Endothelial cell (in vitro differentiated cells): ENCODE measurements around the gene LETM1. TPM values are rescaled to one million over a fixed set of nuclear protein-coding genes. Genes with fewer than 3 reads are reported as not detected.
A peak's percentile ranks its signal among the peaks of the same experiment; 100 is the strongest.

Experiments used
- DNase-seq: peaks from one replicate; pipeline ENCODE4 v3.0.0; 2021; ENCODE audit warnings: low spot score
- H3K27ac Mint-ChIP-seq: one replicate; pipeline ENCODE4 v1.8.0; 2021; ENCODE audit warnings: mixed read lengths, inconsistent platforms; ENCODE audit not compliant: unreplicated experiment
- H3K27me3 Mint-ChIP-seq: one replicate; pipeline ENCODE4 v1.8.0; 2021; ENCODE audit warnings: mild to moderate bottlenecking, moderate library complexity, mixed read lengths, inconsistent platforms; ENCODE audit not compliant: unreplicated experiment
- H3K36me3 Mint-ChIP-seq: one replicate; pipeline ENCODE4 v1.8.0; 2021; ENCODE audit warnings: mild to moderate bottlenecking, low read depth, mixed read lengths, inconsistent platforms; ENCODE audit not compliant: unreplicated experiment
- H3K4me1 Mint-ChIP-seq: one replicate; pipeline ENCODE4 v1.8.0; 2021; ENCODE audit warnings: mild to moderate bottlenecking, mixed read lengths, inconsistent platforms; ENCODE audit not compliant: unreplicated experiment
- H3K4me3 Mint-ChIP-seq: one replicate; pipeline ENCODE4 v1.8.0; 2021; ENCODE audit warnings: mild to moderate bottlenecking, mixed read lengths, inconsistent platforms; ENCODE audit not compliant: unreplicated experiment
- H3K9me3 Mint-ChIP-seq: one replicate; pipeline ENCODE4 v1.8.0; 2021; ENCODE audit warnings: mixed read lengths, inconsistent platforms; ENCODE audit not compliant: unreplicated experiment
- CTCF ChIP-seq: fragments of 200-600 bp; sonication (generic); IDR thresholded peaks from one replicate; pipeline ENCODE4 v1.5.0; 2021; ENCODE audit warnings: antibody characterized with exemption; ENCODE audit not compliant: unreplicated experiment
- long read RNA-seq: library from polyadenylated mRNA; unstranded; transcript quantifications from one replicate; pipeline ENCODE4 v2.0.0, GENCODE V29; 2020; ENCODE audit not compliant: unreplicated experiment
- total RNA-seq: library from RNA; stranded (reverse); fragmentation: NEBNext Ultra II Directional; extraction: Animal tissue kit (Norgen Biotek cat#: 25700); gene quantifications from one replicate; pipeline ENCODE4 v1.2.1, GENCODE V29; 2021; ENCODE audit not compliant: unreplicated experiment

Gene LETM1
- total RNA-seq: 37.1 TPM
- long read RNA-seq, full-length matches to known transcripts: 5 of 13 reads
- long read RNA-seq, partial matches to known transcripts: 0 of 13 reads
- long read RNA-seq, other reads (novel, unspliced or antisense): 8 of 13 reads

GRCh38 chr4:1856071-1856942 lies at the start of gene LETM1:
TSS of gene LETM1 (minus strand) at chr4:1856156. CDS start at chr4:1855950, 206 bp downstream.
- Mint-ChIP-seq H3K9me3 (no peaks in the 10 kb centered on the region), H3K4me1 (peaks cover 3% of the 10 kb centered on the region), H3K4me3 (peak within 1 kb of the TSS; percentile 87), H3K36me3 (no peaks in the 10 kb centered on the region), H3K27ac (no peak within 1 kb of the TSS), H3K27me3 (peaks cover 8% of the 10 kb centered on the region)
- DNase-seq: peak; percentile 82
- no peak for TF ChIP-seq CTCF

- Mint-ChIP-seq H3K4me3 (no peak overlapping the region), H3K27me3 (no peaks in the 10 kb centered on the region), H3K27ac (no peak overlapping the region), H3K9me3 (no peaks in the 10 kb centered on the region), H3K36me3 (peaks cover 18% of the 10 kb centered on the region), H3K4me1 (peaks cover 4% of the 10 kb centered on the region)
- TF ChIP-seq CTCF: no peak
- no peak for DNase-seq
Measured at GRCh38 chr4:1904042-1904441, 48.1 kb upstream of the LETM1 start.

- Mint-ChIP-seq H3K36me3 (peaks cover 18% of the 10 kb centered on the region), H3K9me3 (no peaks in the 10 kb centered on the region), H3K4me3 (peak overlapping the region; percentile 11), H3K27me3 (no peaks in the 10 kb centered on the region), H3K4me1 (peaks cover under 1% of the 10 kb centered on the region), H3K27ac (no peak overlapping the region)
- DNase-seq: no peak
- TF ChIP-seq CTCF: no peak
Measured at GRCh38 chr4:1903035-1903434, 47.1 kb upstream of the LETM1 start.

GRCh38 chr4:1902243-1902642 lies 46.3 kb upstream of the LETM1 start:
- H3K9me3 Mint-ChIP-seq: no peaks in the 10 kb centered on the region
- H3K27ac Mint-ChIP-seq: no peak overlapping the region
- no peak overlapping the region for H3K4me3 Mint-ChIP-seq
- no peaks in the 10 kb centered on the region for H3K4me1 Mint-ChIP-seq
- H3K27me3 Mint-ChIP-seq: no peaks in the 10 kb centered on the region
- DNase-seq: no peak
- no peak for TF ChIP-seq CTCF
- H3K36me3 Mint-ChIP-seq: peaks cover 18% of the 10 kb centered on the region

- no peak overlapping the region for H3K27ac Mint-ChIP-seq
- no peaks in the 10 kb centered on the region for H3K9me3 Mint-ChIP-seq
- DNase-seq: no peak
- no peaks in the 10 kb centered on the region for H3K4me1 Mint-ChIP-seq
- H3K4me3 Mint-ChIP-seq: no peak overlapping the region
- no peak for TF ChIP-seq CTCF
- H3K27me3 Mint-ChIP-seq: no peaks in the 10 kb centered on the region
- H3K36me3 Mint-ChIP-seq: peaks cover 18% of the 10 kb centered on the region
Measured at GRCh38 chr4:1901127-1901526, 45.2 kb upstream of the LETM1 start.
